Stimulated activated CD4-positive, alpha-beta T cell treated with anti-CD3 and anti-CD28 coated beads, Interleukin-2, amount 100 ng/mL, for 48 hours (primary cell): ENCODE measurements around the gene RIMBP2.

Experiments used
- DNase-seq, 2 donors: peaks; one replicate each; pipeline ENCODE4 v3.0.0-alpha.2; 2020

Gene RIMBP2

GRCh38 chr12:130435331-130435730 lies 280.8 kb downstream of the RIMBP2 start:
- no peak for DNase-seq

GRCh38 chr12:130434560-130434959 lies 281.5 kb downstream of the RIMBP2 start:
- DNase-seq, result no peak

- DNase-seq, result no peak
These were observed 282.3 kb downstream of the RIMBP2 start for GRCh38 chr12:130433834-130434233.

- no peak for DNase-seq
These were observed 282.7 kb downstream of the RIMBP2 start for GRCh38 chr12:130433411-130433810.

GRCh38 chr12:130431176-130431575 lies 284.9 kb downstream of the RIMBP2 start:
- DNase-seq, result no peak

- DNase-seq, result no peak
These were observed 286.2 kb downstream of the RIMBP2 start for GRCh38 chr12:130429656-130430505.

- DNase-seq, result no peak
These were observed 288.0 kb downstream of the RIMBP2 start for GRCh38 chr12:130428116-130428515.

GRCh38 chr12:130427381-130427887 lies 288.7 kb downstream of the RIMBP2 start:
- no peak for DNase-seq

GRCh38 chr12:130425698-130426245 lies 290.3 kb downstream of the RIMBP2 start:
- DNase-seq, result no peak

GRCh38 chr12:130424858-130425697 lies 291.0 kb downstream of the RIMBP2 start:
- DNase-seq, result no peak

- DNase-seq, result no peak
These were observed 291.9 kb downstream of the RIMBP2 start for GRCh38 chr12:130423991-130424857.

GRCh38 chr12:130423136-130423535 lies 293.0 kb downstream of the RIMBP2 start:
- DNase-seq, result no peak

GRCh38 chr12:130422676-130423075 lies 293.4 kb downstream of the RIMBP2 start:
- DNase-seq, result no peak

- DNase-seq, result no peak
These were observed 294.2 kb downstream of the RIMBP2 start for GRCh38 chr12:130421896-130422295.

- DNase-seq, result no peak
These were observed 296.0 kb downstream of the RIMBP2 start for GRCh38 chr12:130420071-130420470.

GRCh38 chr12:130419116-130419515 lies 297.0 kb downstream of the RIMBP2 start:
- no peak for DNase-seq

GRCh38 chr12:130418251-130418650 lies 297.8 kb downstream of the RIMBP2 start:
- DNase-seq, result no peak

- DNase-seq, result no peak
These were observed 301.7 kb downstream of the RIMBP2 start for GRCh38 chr12:130414381-130414780.

GRCh38 chr12:130413909-130414308 lies 302.2 kb downstream of the RIMBP2 start:
- DNase-seq, result no peak

- no peak for DNase-seq
These were observed 303.7 kb downstream of the RIMBP2 start for GRCh38 chr12:130412384-130412783.

GRCh38 chr12:130405332-130405731 lies 310.8 kb downstream of the RIMBP2 start:
- no peak for DNase-seq

GRCh38 chr12:130401703-130402102 lies 314.4 kb downstream of the RIMBP2 start:
- no peak for DNase-seq
